HG03432 (cell line): ENCODE measurements around the gene EPS8L1.

Experiments
- ATAC-seq: cut with Tn5 transposase; IDR thresholded peaks from one replicate; pipeline ENCODE4 v1.9.1; 2021; ENCODE audit warnings: mild to moderate bottlenecking, moderate library complexity; ENCODE audit not compliant: unreplicated experiment

EPS8L1 gene

DNA sequence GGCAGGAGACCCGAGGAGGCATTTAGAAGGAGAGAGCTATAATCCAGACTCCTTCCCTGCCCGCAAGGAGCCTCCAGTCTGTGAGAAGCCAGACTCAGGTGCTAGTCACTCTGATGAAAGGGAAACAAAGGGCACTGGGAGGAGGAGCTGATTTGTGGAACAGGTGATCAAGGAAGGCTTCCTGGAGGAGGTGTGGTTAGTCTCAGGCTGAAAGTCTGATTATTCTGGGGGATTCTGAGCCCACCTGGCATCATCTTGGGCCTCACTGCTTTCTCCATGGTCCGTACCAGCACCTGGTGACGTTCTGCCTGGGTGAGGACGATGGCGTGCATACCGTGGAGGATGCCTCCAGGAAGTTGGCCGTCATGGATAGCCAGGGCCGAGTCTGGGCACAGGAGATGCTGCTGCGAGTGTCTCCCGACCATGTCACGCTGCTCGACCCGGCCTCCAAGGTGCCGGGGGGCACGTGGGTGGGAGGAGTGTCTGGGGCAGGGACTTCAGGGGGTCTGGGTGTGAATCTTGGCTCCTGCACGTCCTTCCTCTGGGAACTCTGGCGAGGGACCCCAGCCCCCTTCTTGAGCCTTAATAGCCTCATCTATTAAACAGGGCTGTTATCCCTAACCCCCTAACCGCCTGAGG lies 3.9 kb downstream of the EPS8L1 start:
- no peak for ATAC-seq

GRCh38 chr19:55080121-55080967 lies 4.7 kb downstream of the EPS8L1 start:
- peak; percentile 37 for ATAC-seq

DNA sequence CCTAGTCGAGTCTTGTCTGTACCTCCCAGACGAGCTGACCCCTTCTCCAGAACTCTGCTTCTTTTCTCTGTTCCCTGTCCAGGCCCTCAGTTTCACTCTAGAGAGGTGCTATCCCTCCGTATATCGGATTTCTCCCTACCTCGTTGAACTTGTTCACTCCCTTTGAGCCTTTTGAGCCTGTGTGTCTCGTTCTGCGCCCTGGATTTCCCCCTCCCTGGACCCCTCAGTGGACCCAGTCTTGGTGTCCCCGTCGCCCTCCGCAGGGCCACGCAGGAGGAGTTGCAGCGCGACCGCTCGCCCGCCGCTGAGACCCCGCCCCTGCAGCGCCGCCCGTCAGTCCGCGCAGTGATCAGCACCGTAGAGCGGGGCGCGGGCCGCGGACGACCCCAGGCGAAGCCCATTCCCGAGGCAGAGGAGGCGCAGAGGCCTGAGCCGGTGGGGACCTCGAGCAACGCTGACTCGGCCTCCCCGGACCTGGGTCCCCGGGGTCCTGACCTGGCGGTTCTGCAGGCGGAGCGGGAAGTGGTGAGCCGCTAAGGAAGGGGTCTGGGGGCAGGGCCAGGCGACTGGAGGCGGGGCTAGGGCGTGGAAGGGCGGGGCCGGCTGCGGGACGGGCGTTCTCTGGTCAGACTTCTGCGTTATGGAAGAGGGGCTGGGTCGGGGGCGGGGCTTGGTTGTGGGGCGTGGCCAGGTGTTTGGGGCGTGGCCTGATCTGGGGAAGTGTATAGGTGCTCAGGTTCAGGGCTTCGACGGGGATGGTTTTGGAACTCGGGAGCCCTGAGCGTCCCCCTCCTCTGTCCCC lies 5.5 kb downstream of the EPS8L1 start:
- peak; percentile 68 for ATAC-seq

GRCh38 chr19:55081770-55082019 lies 6.0 kb downstream of the EPS8L1 start:
- ATAC-seq, result no peak

- no peak for ATAC-seq
Measured at GRCh38 chr19:55082020-55082851, 6.6 kb downstream of the EPS8L1 start.

DNA sequence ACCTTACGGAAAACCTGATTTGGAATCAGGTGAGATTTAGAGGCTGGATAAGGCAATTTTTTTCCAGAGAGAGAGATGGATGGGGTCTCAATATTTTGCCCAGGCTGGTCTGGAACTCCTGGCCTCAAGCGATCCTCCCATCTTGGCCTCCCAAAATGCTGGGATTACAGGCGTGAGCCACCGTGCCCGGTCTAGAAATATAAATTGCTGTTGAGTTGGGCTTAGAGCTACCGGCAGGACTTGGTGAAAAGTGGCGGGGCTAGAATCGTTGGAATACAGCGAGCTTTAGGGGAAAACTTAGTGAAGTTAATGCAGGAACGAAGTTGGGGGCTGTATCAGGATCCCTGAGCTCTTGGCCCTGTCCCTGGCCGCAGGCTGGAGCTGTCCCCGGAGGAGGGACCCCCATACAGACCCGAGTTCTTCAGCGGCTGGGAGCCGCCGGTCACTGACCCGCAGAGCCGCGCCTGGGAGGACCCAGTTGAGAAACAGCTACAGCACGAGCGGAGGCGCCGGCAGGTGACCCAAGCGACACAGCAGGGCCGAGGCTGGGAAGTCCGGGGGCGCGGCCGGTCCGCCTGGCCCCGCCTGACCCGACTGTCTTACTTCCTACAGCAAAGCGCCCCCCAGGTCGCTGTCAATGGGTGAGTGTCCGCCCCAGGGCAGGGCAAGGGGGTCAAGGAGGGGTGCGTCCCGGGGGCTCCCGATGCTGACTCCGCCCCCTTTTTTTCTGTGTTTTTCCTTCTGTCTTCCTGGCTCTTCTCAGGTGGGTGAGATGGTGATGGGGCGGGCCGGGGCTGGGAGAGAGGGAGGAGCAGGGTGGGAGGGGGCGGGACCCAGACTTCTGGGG lies 7.6 kb downstream of the EPS8L1 start:
- ATAC-seq, result no peak

GRCh38 chr19:55084416-55084815 lies 8.7 kb downstream of the EPS8L1 start:
- no peak for ATAC-seq

- ATAC-seq, result no peak
Measured at GRCh38 chr19:55085923-55086715, 10.4 kb downstream of the EPS8L1 start.

DNA sequence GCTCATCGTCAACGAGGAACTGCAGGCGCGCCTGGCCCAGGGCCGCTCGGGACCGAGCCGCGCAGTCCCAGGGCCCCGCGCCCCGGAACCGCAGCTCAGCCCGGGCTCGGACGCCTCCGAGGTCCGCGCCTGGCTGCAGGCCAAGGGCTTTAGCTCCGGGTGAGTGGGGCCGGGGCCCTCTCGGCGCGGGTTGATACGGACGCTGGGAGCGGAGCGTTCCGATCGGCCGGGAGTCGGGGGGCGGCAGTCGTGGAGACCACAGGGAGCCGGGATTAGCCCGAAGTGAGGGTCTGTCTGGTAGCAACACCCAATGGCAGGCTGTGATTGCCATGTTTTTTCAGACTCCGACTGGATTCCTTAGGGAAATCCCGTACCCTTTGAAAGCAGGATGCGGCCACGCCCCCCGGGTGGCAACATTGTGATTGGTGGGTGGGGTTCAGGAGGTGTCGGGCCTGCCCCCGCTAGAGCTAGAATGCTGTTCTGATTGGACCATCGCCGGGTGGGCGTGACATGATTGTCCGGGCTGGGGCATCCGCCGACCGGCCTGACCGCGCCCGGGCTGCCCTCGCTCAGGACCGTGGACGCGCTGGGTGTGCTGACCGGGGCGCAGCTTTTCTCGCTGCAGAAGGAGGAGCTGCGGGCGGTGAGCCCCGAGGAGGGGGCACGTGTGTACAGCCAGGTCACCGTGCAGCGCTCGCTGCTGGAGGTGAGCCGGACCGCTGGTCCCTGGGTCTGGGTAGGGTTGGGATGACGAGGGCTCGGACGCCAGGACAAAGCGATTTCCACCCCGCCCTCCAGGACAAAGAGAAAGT lies 11.3 kb downstream of the EPS8L1 start:
- ATAC-seq, result no peak

DNA sequence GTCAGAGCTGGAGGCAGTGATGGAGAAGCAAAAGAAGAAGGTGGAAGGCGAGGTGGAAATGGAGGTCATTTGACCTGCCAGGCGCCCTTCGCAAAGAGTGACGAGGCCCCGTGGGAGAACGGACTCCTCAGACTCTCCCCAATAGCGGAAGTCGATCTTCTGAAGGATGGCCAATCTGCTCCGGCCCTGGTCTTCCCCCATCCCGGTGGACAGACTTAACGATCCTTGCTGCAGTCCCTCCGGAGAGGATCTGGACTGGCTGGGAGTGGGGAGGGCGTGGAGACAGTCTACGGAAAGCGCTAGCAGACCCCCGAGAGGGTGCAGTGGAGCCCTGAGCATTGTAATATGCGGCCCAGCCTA lies 11.9 kb downstream of the EPS8L1 start:
- no peak for ATAC-seq

- no peak for ATAC-seq
Measured at GRCh38 chr19:55088021-55088451, 12.4 kb downstream of the EPS8L1 start.

DNA sequence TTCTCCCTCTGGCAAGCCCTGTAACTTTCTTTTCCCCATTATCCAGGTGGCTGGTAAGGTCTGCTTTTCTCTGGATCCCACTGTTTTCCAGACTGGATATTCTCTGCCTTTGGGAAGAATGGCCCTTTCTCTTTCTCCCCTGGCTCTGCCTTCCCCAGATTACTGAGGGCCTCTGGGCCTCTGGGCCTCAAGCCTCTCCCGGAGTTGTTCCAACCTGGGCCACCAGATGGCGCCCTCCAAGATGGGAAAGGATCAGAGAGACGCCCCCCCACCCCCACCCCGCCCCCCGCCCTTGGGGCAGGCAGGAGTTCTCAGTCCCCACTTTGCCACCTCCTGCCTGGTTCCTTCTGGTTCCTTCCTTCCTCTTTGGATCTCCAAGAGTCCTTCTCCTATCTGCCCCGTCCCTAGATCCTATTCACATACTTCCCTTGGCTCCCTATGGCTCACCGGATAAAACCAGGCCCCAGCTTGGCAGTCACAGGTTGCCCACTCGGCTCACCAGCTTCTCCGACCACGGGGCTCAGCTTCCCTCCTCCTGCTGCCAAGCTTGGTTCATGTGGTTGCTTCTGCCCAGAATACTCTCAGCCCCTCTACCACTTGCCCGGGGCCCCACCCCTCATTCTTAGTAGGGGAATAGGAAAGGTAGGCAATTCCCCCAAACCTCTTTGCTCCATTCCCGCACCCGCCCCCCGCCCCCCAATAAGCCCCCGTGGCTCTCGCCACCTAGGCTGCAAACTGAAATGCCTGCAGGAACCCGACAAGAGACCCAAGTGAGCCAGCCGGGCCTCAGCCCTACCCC lies 13.1 kb downstream of the EPS8L1 start:
- ATAC-seq, result no peak

- ATAC-seq, result no peak
Measured at GRCh38 chr19:55089342-55089944, 13.8 kb downstream of the EPS8L1 start.

DNA sequence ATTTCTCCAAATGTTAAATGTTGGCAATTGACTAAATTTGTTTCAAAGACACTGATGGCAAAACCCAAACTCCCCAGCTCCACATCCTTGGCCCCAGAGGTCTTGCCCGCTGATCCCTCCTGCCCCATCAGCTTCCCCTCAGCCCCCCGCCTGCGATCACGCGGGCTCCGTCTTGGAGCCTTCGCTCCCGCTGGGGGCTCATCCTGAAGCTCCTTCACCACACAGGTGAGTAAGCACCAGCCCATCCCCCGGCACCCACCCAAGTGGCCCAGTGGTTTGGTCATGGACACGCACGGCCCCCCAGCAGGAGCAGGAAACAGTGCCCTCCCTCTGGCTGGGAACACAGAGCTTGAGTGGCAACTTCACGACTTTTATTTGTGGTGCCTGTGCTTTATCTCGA lies 14.9 kb downstream of the EPS8L1 start:
- no peak for ATAC-seq

GRCh38 chr19:55091126-55091910 lies 15.6 kb downstream of the EPS8L1 start:
- no peak for ATAC-seq

DNA sequence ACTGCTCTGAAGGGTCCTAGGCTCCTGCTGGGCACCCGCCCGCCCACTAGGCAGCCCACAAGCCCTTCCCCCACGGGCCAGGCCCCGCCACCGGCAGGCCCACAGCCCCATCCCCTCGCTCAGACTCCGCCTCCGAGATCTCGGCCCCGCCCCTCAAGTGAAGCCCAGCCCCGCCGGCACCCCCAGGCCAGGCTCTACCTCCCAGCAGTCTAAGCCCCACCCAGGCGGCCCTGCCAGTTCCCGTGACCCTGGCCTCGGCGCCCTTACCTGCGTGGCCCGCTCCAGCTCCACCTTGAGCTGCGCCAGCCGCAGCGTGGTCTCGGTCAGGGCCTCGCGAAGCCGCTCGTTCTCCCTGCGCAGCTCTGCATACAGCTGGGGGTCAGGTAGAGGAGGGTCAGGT lies 16.3 kb downstream of the EPS8L1 start:
- ATAC-seq, result no peak
